GM19372 (cell line): ENCODE data around the gene GFOD1.
A peak's percentile ranks its signal among the peaks of the same experiment; 100 is the strongest.

Experiments
- ATAC-seq: cut with Tn5 transposase; IDR thresholded peaks from one replicate; pipeline ENCODE4 v1.9.1; 2021; ENCODE audit warnings: mild to moderate bottlenecking, low read depth, moderate library complexity; ENCODE audit not compliant: unreplicated experiment

The GFOD1 gene

DNA sequence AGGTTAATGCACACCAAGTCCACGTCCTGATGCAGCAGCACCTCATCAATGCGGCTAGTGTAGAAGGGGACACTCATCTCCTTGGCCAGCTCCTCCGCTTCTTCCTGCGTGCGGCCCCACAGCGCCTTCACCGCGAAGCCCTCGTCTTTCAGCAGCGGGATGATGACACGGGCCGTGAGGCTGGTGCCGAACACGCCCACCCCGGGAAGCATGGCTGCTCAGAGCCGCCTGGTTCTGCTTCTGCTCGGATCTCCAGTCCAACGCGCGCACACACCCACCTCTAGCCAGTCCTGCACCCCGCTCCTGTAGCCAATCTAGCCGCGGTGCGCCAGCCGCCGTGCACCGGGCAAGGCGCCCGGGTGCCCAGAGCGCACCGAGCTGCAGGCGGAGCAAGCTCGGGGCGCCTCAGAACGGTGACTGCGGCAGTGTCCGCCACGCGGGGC, 700 bp downstream of the GFOD1 start:
- ATAC-seq: peak; percentile 12

DNA sequence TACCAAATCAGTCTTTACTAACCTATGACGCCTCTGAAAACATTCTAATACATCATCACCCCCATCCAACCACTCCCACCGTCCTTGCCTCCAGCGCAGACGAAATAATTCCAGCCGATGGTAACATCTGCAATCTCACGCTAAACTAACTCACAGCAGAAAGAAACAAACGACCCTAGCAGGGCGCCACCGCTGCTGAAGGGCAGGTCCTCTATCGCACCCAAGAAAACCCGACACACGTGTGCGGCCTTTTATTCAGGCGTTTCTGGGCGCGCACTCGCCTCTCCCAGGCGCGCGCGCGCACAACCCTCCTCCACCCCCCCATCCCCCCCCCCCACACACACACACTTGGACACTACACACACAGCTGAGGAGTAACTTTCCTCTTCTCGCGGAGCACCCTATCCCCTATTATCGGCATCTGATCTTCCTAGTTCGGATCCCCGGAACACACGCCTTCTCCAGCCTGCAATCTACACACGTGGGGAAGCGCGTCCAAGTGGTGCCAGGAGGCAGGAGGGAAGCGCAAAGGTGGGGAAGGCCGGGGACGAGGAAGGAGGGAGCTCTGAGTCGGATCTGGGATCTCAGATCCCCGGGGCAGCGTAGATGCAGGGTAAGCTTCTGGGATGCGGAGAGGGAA, 1.4 kb downstream of the GFOD1 start:
- no peak for ATAC-seq

DNA sequence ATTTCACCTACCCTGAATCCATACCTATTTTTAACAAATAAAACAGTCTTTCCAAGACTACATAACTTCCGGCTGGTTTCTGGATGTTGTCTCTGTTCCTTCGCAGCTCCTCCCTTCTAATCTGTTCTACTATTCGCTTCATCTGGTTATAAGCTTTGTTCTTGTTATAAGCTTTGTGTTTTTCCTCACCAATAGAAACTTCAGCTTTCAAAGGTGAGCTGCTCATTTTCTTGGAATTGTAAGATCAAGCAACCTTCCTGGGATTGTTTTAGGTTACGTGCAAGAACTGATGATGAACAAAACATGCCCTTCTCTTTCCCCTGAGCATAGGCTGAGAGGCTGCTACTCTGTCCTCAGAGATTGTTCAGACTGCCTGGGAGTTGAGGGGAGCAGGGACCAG, 2.1 kb downstream of the GFOD1 start:
- ATAC-seq: no peak

GRCh38 chr6:13484827-13485226, 2.6 kb downstream of the GFOD1 start:
- no peak for ATAC-seq

DNA sequence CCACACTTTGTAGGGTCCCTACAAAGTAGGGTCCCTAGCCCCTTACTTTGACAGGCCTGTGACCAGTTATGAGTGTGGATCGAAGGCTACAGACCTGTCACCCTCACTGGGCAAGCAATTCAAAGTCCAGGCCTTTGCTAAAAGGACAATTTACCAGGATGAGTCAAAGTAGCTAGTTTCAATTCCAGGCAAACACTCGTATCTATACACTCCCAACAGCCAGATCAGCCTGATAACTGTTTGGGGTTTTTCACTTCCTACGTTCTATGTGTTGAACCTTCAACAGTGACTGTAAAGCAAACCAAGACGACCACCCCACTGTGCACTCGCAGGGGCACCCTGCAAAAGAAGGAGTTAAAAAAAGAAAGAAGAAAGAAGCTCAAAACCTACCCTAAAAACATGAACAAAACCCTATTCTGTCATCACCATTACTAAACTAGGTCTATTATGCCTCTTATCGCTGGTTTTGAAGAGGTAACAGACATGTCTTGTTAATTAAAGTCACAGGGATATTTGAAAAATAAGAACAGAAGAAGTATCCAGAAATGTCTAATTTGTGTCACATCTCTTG, 3.2 kb downstream of the GFOD1 start:
- ATAC-seq: no peak

GRCh38 chr6:13480631-13481501, 6.5 kb downstream of the GFOD1 start:
- no peak for ATAC-seq

DNA sequence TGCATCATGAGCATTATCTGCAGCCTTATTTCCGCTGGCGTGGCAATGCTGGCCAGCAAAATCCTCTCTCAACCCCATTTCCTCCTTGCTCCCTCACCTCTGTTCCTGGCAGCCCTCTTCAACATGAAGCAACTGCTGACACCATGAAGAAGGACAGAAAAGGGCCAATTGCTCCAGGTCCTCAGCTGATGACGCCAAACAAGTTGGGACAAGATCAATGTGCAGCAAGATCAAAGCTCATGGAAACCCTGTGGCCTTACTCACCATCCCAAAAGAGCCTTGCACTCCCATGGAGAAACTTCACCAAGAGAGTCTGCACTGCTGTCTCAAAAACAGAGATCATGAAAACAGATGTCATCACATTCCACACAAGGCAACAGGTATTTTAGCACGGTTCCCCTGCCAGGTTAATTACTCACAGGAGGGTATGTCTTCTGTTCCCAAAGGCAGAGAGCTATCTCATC, 7.4 kb downstream of the GFOD1 start:
- no peak for ATAC-seq

- ATAC-seq: no peak
Observed at GRCh38 chr6:13479206-13479800, 8.1 kb downstream of the GFOD1 start.

DNA sequence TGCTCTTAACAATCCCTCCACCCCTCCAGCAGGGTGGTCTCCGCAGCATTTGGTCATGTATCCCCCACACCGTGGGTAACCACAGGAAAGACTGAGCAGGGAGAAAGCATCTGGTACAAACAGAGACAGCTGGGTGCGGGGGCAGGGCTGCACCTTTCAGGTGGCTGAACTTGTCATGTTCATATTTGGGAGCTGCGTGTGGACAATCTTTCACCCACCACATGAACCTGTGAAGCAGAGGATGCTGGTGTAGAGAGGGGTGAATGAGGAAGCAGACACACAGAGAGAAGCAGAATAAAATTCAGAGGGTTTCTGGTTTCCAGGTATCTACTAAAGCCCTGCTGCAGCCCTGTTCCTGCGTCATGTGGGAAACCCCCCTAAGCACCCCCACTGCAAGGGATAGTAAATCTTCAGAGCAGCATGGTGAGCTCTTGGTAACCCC, 8.9 kb downstream of the GFOD1 start:
- ATAC-seq: no peak

DNA sequence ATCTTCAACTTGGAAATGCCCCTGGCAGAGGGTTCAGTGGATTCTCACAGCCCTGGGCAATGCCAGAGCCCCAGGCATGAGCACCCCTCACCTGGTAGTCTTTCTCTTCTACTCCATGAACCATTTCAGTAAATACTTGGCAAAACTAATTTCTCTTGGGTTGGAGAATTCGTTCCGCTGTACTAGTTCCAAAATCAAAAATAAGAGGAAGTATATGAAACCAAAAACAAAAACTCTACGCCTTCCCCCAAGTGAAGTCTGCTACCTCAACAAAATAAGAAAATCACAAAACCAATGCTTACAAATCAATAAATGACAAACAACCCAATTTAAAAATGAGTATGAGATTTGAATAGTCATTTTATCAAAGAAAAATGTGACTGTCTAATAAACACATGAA, 12.6 kb downstream of the GFOD1 start:
- ATAC-seq: no peak

DNA sequence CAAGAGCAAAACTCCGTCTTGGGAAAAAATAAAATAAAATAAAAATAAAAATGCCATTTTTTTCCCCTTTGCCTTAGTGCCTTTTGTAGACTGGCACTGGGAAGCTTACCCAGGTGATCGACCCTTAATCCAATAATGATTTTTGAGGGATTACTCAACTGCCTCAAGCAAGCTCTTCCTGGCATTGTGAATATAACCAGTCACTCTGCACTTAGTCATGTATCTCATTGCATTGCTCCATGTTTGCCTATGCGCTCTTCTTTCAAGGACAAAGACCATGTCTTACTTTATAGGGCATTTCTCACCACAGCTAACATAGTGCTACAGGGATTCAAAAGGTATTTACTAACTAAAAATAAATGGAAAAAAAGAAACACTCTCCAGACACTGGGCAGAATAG, 13.0 kb downstream of the GFOD1 start:
- no peak for ATAC-seq

DNA sequence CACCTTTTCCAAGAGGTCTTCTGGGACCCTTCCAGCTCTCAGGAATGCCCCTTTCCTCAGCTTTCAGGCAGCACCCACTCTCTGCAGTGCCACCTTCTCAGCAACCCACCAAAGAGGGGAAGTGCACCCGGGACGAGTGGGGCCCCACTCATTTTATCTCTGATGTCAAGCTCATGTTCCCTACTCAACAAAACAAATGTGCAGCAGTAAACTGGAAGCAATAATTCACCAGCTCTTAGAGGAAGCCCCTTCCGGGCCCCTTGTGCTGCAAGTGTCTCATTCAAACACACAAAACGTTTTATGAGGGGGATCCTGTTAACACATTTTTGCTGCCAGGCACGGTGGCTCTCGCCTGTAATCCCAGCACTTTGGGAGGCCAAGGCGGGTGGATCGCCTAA, 13.6 kb downstream of the GFOD1 start:
- ATAC-seq: no peak

DNA sequence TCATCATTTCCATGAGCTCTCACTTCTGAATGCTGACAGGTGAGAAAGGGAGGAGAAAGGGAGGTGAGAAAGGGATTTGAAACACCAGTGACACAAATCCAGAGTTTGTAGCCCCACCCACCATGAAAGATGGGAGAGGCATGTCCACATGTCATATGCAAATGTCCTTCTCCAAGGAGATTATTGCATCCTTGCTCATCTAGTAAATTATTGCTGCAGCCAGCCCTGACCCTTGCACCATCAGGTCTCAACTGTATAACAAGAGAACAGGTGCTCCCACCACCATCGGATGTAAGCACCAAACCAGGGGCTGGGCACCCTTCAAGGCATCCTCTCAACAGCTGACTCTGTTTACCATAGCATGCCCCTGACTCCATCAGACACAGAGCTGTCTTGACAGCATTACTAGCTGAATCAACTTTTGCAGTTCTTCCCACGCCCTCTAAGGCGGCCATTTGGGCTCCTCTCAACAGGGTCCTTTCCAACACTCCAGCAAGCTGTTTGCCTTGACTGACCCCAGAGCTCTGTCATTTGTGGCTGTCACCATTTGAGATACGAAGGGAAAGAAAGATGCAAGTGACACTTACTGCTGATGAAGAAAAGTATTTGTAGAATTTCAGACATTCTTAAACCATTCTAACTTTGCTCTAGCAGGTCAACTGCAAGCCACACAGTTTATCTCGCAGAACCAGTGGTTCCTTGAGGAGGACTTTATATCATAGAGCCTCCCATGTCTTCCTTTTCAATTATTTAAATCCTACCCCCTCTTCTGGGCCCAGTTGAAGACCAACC, 14.2 kb downstream of the GFOD1 start:
- no peak for ATAC-seq

GRCh38 chr6:13472099-13472498, 15.3 kb downstream of the GFOD1 start:
- ATAC-seq: no peak

GRCh38 chr6:13471184-13471583, 16.2 kb downstream of the GFOD1 start:
- ATAC-seq: no peak

GRCh38 chr6:13470238-13471140, 16.9 kb downstream of the GFOD1 start:
- ATAC-seq: no peak

GRCh38 chr6:13469693-13470092, 17.7 kb downstream of the GFOD1 start:
- no peak for ATAC-seq

GRCh38 chr6:13468839-13469238, 18.6 kb downstream of the GFOD1 start:
- no peak for ATAC-seq

GRCh38 chr6:13467216-13467600, 20.2 kb downstream of the GFOD1 start:
- ATAC-seq: no peak
